Adipocyte (in vitro differentiated cells): Measurements from ENCODE around the gene VPS25.

Experiments used
- DNase-seq: peaks from one replicate; pipeline ENCODE4 v3.0.0-alpha.2; 2015; ENCODE audit warnings: low read depth
- H3K27me3 ChIP-seq: replicated peaks from 2 replicates; pipeline ENCODE4 v1.7.0; 2013; ENCODE audit warnings: mild to moderate bottlenecking, low read length, moderate library complexity; ENCODE audit not compliant: control insufficient read depth, insufficient read depth
- H3K36me3 ChIP-seq: 2 replicates; pipeline ENCODE4 v1.7.0; 2013; ENCODE audit warnings: low read length, mild to moderate bottlenecking, moderate library complexity; ENCODE audit not compliant: control insufficient read depth, insufficient read depth, severe bottlenecking
- H3K4me1 ChIP-seq: 2 replicates; pipeline ENCODE4 v1.7.0; 2013; ENCODE audit warnings: mild to moderate bottlenecking, low read length, moderate library complexity; ENCODE audit not compliant: control insufficient read depth, insufficient read depth
- H3K4me3 ChIP-seq: 2 replicates; pipeline ENCODE4 v1.7.0; 2013; ENCODE audit warnings: mild to moderate bottlenecking, low read length, moderate library complexity
- H3K9ac ChIP-seq: 2 replicates; pipeline ENCODE4 v1.7.0; 2013; ENCODE audit warnings: mild to moderate bottlenecking, low read length, moderate library complexity
- H3K9me3 ChIP-seq: 2 replicates; pipeline ENCODE4 v1.7.0; 2013; ENCODE audit warnings: mild to moderate bottlenecking, low read length, moderate library complexity; ENCODE audit not compliant: control insufficient read depth

The VPS25 gene

GRCh38 chr17:42774066-42774745, 957 bp downstream of the VPS25 start:
- Histone ChIP-seq H3K27me3 (no peaks in the 10 kb centered on the region), H3K4me1 (peaks cover 13% of the 10 kb centered on the region), H3K9me3 (no peaks in the 10 kb centered on the region), H3K4me3 (peak overlapping the region; percentile 99), H3K9ac (peak overlapping the region; percentile 97), H3K36me3 (peaks cover 40% of the 10 kb centered on the region)
- DNase-seq, result peak; percentile 37

- Histone ChIP-seq H3K27me3 (no peaks in the 10 kb centered on the region), H3K9ac (no peak overlapping the region), H3K4me1 (peaks cover 17% of the 10 kb centered on the region), H3K9me3 (no peaks in the 10 kb centered on the region), H3K4me3 (no peak overlapping the region), H3K36me3 (peaks cover 46% of the 10 kb centered on the region)
- DNase-seq, result no peak
These were observed 2.4 kb downstream of the VPS25 start for GRCh38 chr17:42775534-42776098.

GRCh38 chr17:42778570-42778969, 5.3 kb downstream of the VPS25 start:
- Histone ChIP-seq H3K9ac (no peak overlapping the region), H3K9me3 (no peaks in the 10 kb centered on the region), H3K36me3 (peaks cover 46% of the 10 kb centered on the region), H3K27me3 (no peaks in the 10 kb centered on the region), H3K4me1 (peaks cover 38% of the 10 kb centered on the region), H3K4me3 (no peak overlapping the region)
- no peak for DNase-seq

- peaks cover 38% of the 10 kb centered on the region for H3K4me1 ChIP-seq
- no peak overlapping the region for H3K4me3 ChIP-seq
- peaks cover 46% of the 10 kb centered on the region for H3K36me3 ChIP-seq
- H3K27me3 ChIP-seq, result peaks cover 5% of the 10 kb centered on the region
- no peaks in the 10 kb centered on the region for H3K9me3 ChIP-seq
- no peak overlapping the region for H3K9ac ChIP-seq
- no peak for DNase-seq
These were observed 6.2 kb downstream of the VPS25 start for GRCh38 chr17:42779304-42779935.

DNA sequence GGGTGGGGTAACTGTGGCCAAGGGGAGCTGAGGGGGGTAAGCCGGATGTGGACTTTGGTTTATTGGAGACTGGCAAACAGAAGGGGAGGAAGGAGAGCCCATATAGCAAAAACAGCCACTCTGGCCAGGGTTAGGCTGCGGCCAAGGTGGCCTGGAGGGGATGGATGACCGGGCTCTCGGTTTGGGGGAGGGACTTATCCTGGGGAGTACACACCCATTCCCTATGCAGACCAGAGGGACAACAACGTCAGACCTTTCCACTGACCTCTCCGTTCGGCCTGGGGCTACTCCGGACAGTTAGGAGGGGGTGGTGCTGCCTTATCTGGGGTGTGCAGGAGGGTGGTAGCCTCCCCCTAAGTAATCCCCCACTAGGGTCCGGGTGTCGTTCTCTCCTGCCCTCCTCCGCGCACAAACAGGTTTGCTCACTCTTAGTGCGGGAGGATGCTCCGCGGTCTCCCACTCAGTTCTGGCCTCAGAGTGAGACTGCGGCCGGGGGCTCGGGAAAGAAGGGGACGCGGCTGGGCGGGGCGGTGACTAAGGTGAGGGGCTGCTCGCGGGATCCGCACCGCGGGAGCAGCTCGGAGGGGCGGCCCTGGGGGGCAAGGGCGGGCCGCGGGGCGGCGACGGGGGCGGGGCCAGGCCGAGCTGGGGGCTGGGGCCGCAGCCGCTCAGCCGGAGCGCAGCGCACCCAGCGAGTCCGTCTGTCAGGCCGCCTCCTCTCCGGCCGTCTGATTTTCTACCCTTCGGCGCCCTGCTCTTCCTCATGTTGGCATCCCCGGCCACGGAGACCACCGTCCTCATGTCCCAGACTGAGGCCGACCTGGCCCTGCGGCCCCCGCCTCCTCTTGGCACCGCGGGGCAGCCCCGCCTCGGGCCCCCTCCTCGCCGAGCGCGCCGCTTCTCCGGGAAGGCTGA, 6.9 kb downstream of the VPS25 start, which contains the start of gene WNK4:
Gene WNK4 (plus strand): TSS at position 675 of the 915 bp plus-strand sequence. CDS start 89 bp downstream, at position 764.
- H3K4me3 ChIP-seq, result peak within 1 kb of the TSS; percentile 76
- peak; percentile 55 for DNase-seq

GRCh38 chr17:42780851-42781638, 7.8 kb downstream of the VPS25 start:
- H3K9me3 ChIP-seq, result no peaks in the 10 kb centered on the region
- peaks cover 42% of the 10 kb centered on the region for H3K4me1 ChIP-seq
- peaks cover 36% of the 10 kb centered on the region for H3K36me3 ChIP-seq
- peak overlapping the region; percentile 77 for H3K9ac ChIP-seq
- H3K4me3 ChIP-seq, result peak overlapping the region; percentile 76
- peaks cover 5% of the 10 kb centered on the region for H3K27me3 ChIP-seq
- no peak for DNase-seq

More for the DNA sequence above, 6.9 kb downstream of the VPS25 start, which contains the start of gene WNK4:
- Histone ChIP-seq H3K4me1 (peaks cover 41% of the 10 kb centered on the region), H3K9ac (peak within 1 kb of the TSS; percentile 77), H3K9me3 (no peaks in the 10 kb centered on the region), H3K27me3 (peaks cover 5% of the 10 kb centered on the region), H3K36me3 (peaks cover 45% of the 10 kb centered on the region)

- Histone ChIP-seq H3K4me3 (peak overlapping the region; percentile 76), H3K9ac (peak overlapping the region; percentile 77), H3K36me3 (peaks cover 31% of the 10 kb centered on the region), H3K4me1 (peaks cover 42% of the 10 kb centered on the region), H3K27me3 (peaks cover 5% of the 10 kb centered on the region), H3K9me3 (no peaks in the 10 kb centered on the region)
- no peak for DNase-seq
These were observed 8.5 kb downstream of the VPS25 start for GRCh38 chr17:42781639-42782165.

- no peaks in the 10 kb centered on the region for H3K9me3 ChIP-seq
- peaks cover 42% of the 10 kb centered on the region for H3K4me1 ChIP-seq
- peak overlapping the region; percentile 42 for H3K9ac ChIP-seq
- H3K27me3 ChIP-seq, result peaks cover 5% of the 10 kb centered on the region
- H3K4me3 ChIP-seq, result peak overlapping the region; percentile 40
- peaks cover 24% of the 10 kb centered on the region for H3K36me3 ChIP-seq
- DNase-seq, result no peak
These were observed 9.2 kb downstream of the VPS25 start for GRCh38 chr17:42782166-42783061.

DNA sequence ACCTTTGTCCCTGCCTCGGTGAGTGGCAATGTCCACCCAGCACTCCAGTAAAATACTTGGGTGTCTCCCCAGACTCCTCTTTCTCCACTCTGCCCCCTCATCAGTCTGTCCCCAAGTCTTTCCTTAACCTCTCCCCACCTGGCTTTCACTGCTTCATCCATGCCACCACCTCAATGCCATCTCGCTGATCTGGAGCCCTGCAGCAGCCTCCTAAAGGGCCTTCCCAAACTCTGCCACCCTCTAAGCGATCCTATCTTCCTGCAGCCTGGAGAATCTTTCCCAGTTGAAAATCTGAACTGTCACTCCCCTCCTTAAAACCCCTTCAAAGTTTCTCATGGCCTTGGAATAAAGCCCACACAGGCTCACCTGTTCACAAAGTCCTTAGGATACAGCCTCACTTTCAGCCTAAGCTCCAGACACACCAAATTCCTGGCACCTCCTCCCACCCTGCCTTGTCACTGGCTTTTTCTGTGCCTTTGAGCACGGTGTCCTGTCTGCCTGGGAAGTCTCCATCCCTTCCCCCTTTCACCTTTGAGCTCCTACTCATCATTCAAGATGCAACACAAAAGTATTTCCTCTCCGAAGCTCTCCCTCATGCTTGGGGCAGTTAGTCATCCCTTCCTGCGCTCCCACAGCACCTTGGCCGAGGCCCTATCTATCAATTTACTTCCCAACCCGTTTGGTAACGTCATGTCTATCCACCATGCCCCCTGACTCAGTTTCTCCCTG, 10.0 kb downstream of the VPS25 start:
- peak; percentile 22 for DNase-seq
- Histone ChIP-seq H3K9ac (no peak overlapping the region), H3K27me3 (peaks cover 5% of the 10 kb centered on the region), H3K4me1 (peaks cover 42% of the 10 kb centered on the region), H3K9me3 (no peaks in the 10 kb centered on the region), H3K36me3 (peaks cover 16% of the 10 kb centered on the region), H3K4me3 (peak overlapping the region; percentile 40)
